GM18867 (cell line): ENCODE measurements around the gene KCTD12.

Experiments
- ATAC-seq: cut with Tn5 transposase; IDR thresholded peaks from one replicate; pipeline ENCODE4 v1.9.1; 2021; ENCODE audit warnings: mild to moderate bottlenecking, moderate library complexity; ENCODE audit not compliant: unreplicated experiment

KCTD12 gene

GRCh38 chr13:76888421-76888820, 2.2 kb upstream of the KCTD12 start:
- no peak for ATAC-seq

GRCh38 chr13:76887076-76887563, 915 bp upstream of the KCTD12 start:
- ATAC-seq = no peak

DNA sequence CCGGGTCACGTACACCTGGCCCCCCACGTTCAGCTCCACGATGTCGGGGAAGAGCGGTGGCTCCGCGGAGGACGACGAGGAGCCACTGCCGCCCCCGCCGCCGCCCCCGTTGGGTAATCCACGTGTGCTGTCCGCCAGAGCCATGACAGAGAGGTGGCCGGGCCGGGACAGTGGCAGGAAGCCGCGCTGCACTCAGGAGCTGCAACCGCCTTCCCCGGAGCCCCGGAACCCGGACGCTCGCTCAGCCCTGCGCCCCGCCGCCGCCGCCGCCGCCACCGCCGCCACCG, 257 bp downstream of the KCTD12 start:
- no peak for ATAC-seq

- peak; percentile 55 for ATAC-seq
Measured at GRCh38 chr13:76885203-76886004, 801 bp downstream of the KCTD12 start.

DNA sequence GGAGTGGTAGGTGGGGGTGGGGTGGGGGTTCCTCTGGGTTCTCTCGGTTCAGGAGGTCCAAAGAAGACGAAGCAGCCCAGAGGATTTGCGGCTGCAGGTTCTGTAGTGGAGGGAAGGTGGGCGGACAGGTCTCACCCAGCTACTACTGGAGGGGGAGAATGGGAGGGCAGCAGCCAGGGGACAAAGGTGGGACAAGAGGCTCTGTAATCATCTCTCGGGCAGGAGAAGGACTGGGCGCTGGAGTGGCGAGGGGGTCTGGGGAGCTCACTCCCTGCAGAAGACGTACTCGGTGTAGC, 1.4 kb downstream of the KCTD12 start:
- no peak for ATAC-seq

- no peak for ATAC-seq
Measured at GRCh38 chr13:76884186-76884906, 1.9 kb downstream of the KCTD12 start.

- no peak for ATAC-seq
Measured at GRCh38 chr13:76883236-76883635, 3.0 kb downstream of the KCTD12 start.

DNA sequence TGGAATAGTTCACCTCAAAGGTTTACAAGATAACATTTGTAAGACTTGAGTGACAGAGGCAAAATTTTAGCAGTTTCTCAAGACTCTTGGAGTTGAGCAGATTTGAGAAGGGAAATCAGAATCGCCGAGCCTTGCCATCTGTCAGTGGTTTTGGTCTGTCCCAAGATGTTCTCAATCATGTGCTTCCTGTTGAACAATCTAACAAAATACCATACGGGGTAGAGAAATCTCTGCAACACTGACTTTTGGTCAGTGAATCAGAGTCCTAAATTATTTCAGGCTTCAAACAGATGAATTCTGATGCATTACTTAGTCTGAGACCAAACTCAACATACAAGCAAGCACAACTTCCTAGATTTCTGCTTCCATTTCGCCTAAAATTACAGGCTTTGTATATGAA, 3.8 kb downstream of the KCTD12 start:
- ATAC-seq = no peak

DNA sequence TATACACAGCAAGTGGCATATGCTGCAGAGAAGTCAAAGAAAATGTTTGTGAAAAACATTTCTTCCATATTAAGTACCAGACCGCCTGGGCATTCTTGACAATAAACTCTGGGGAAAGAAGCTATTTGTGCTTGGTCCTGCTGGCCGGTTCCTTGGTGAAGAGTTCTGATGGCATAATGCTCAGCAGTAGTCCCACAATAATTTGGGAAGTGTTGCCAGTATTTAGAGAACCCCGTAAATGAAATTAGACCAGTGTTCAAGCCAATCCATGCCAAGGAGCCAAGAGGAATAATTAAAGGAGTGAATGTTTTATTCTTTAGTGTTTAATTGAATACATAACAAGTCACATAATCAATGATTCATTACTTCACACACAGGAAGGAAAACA, 6.3 kb downstream of the KCTD12 start:
- peak; percentile 28 for ATAC-seq

DNA sequence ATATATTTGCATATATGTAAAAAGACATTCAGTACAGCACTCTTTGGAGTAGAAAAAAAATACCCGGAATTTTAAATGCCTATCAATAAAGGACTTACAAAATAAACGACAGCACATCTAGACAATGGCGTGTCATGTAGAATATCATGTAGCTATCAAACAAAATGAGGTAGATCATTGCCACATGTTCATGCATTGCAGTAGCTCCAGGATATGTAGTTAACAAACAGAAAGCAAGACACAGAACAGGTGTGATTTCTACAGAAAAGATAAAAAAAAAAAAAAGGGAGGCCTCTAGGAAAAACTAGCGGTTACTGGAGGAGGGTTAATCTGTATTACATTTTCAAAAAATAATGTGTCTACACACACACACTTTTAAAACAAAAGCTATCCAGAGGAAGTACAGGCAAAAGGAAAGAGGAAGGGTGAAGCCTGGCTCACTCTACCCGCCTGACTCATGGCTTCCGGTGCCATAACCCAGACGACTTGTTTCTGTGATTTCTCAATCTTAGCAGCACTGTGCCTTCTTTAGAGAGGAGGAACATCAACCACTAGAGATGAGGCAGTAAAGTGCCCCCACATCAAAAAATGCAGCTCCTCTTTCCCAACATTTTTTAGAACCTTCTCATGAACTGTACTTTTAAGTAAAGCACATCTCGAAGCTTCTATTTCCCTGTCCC, 6.9 kb downstream of the KCTD12 start:
- ATAC-seq = peak; percentile 98

DNA sequence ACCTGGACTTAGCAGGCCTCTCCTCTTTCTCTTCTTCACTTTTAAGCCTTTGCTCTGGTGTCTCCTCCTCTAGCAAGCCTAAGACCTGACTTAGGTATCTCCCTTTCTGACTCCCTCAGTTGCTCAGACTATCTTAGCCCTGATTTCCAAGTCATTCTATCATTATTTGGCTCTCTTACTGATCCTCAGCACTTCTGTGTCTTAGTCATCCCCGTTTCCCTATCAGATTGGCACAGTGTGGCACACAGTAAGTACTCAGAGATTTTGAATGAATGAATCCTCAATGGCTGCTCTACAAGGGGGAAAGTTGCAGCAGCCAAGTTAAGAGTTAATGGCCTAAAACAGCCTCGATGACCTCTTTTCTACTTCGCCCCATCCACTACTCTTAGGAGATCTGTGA, 8.2 kb downstream of the KCTD12 start:
- no peak for ATAC-seq

DNA sequence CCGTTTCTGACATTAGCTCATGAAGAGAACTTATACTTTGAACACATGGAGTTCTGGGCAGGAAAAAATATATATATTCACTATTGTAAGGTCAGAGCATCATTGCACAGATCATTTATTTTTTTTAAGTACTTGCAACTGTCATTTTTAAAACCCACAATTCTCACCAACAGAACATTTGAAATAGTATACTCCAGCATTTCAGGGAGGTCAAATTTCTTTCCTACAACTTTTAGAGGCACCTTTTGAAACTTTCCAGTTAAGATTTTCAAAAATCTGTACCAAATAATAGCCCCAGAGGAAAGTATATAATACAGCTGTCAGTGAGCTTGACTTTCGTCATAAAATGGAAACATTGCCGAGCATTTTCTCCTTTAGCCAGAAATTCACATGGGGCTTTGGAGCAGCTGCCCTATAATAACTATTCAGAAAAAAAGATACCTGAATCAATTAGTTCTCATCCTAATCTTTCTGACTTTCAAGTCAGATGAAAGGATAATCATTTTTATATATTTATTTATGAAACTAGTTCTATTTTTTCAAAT, 10.9 kb downstream of the KCTD12 start:
- ATAC-seq = no peak

GRCh38 chr13:76874479-76874878, 11.7 kb downstream of the KCTD12 start:
- ATAC-seq = peak; percentile 74

DNA sequence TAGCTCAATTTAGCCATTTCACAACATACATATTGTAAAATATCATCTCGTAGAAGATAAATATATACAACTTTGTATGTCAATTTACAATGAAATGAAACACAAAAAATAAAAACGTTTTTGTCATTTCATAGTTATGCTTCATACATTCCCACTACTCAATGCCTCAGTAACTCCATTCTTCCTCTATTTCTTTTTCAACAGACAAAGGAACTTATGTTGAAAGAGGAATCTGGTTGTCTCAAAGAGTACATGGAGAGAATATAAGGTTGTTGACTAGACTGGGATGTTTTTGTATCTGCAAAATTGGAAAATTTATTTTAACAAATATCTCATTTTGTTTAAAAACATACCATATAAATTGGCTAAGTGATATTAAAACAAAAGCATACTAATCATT, 12.8 kb downstream of the KCTD12 start:
- no peak for ATAC-seq

GRCh38 chr13:76872675-76873074, 13.5 kb downstream of the KCTD12 start:
- no peak for ATAC-seq

GRCh38 chr13:76871432-76871831, 14.8 kb downstream of the KCTD12 start:
- ATAC-seq = no peak

- no peak for ATAC-seq
Measured at GRCh38 chr13:76868371-76868770, 17.8 kb downstream of the KCTD12 start.

DNA sequence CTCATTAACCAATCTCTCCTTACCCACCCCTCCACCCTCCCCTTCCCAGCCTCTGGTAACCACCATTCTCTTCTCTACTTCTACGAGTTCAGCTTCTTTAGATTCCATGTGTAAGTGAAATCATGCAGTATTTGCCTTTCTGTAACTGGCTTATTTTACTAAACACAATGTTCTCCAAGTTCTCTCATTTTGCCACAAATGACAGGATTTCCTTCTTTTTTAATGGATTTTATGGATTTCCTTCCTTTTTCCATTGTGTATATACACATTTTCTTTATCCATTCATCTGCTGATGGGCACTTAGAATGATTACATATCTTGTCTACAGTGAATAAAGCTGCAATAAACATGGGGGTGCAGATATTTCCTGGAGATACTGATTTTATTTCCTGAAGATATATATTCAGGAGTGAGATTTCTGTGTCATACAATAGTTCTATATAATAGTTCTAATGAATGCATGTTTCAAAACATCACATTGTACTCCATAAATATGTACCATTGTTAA, 20.2 kb downstream of the KCTD12 start:
- no peak for ATAC-seq

- no peak for ATAC-seq
Measured at GRCh38 chr13:76865109-76865508, 21.1 kb downstream of the KCTD12 start.

DNA sequence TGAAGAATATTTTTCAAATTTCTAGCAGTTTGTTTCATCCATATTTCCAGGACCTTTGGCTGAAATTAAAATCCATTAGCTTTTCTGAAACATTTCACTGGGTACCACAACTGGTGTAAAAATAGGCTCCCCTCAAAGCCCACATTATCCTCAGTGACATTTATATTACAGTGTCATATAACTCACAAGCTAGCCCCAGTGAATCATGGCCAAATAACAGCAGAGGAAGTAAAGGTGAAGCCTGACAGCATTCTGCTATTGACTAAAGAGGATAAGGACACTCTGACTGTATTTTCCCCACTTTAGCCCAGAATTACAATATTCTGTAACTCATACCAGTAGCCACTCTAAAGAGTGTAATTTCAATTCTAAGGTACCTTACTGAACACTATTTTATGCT, 21.9 kb downstream of the KCTD12 start:
- ATAC-seq = no peak

- no peak for ATAC-seq
Measured at GRCh38 chr13:76863022-76863421, 23.2 kb downstream of the KCTD12 start.

DNA sequence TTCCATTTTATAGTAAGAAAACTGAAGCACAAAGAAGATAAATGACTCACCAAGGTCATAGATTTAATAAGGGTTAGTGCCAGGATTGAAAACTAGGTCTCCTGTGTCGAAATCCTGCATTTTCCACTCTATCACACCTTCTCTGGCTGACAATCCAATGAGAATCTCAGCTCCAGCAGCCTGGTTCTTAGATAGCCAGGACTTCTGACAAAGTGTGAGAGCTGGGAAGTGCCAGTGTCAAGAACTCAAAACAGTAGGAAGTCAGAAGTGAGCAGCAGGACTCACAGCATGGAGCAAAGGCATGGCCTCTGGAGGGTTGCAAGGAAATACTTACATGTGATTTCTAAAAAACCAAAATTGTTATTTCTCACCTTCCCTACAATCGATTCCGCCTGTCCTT, 24.3 kb downstream of the KCTD12 start:
- no peak for ATAC-seq
